Neuron (in vitro differentiated cells): Measurements from ENCODE around the gene AGT.
"Not testable (repeated sequence)": the region's sequence is repeated elsewhere in the genome, so short reads cannot be mapped to it uniquely, and the experiment has no call there.

Source experiments
- H2AFZ ChIP-seq: one replicate; pipeline ENCODE4 v1.6.1; 2013; ENCODE audit warnings: low read depth, mild to moderate bottlenecking, inconsistent platforms, low read length, moderate library complexity
- H3K27me3 ChIP-seq: one replicate; pipeline ENCODE4 v1.6.1; 2013; ENCODE audit warnings: low read length; ENCODE audit not compliant: insufficient read depth
- H3K36me3 ChIP-seq: one replicate; pipeline ENCODE4 v1.6.1; 2013; ENCODE audit warnings: low read length; ENCODE audit not compliant: insufficient read depth
- H3K4me1 ChIP-seq: one replicate; pipeline ENCODE4 v1.6.1; 2013; ENCODE audit warnings: low read length; ENCODE audit not compliant: insufficient read depth
- H3K4me3 ChIP-seq: 2 replicates; pipeline ENCODE4 v1.5.1; 2013; ENCODE audit warnings: mild to moderate bottlenecking, low read length, moderate library complexity
- H3K9me3 ChIP-seq: one replicate; pipeline ENCODE4 v1.6.1; 2013; ENCODE audit warnings: low read length

Gene AGT

GRCh38 chr1:230730977-230731376 lies 17.1 kb upstream of the AGT start:
- Histone ChIP-seq H3K4me1 (peaks cover 4% of the 10 kb centered on the region), H3K36me3 (no peaks in the 10 kb centered on the region), H3K9me3 (no peaks in the 10 kb centered on the region), H2AFZ (no peak overlapping the region), H3K27me3 (no peaks in the 10 kb centered on the region), H3K4me3 (no peak overlapping the region)

- Histone ChIP-seq H3K36me3 (no peaks in the 10 kb centered on the region), H3K4me3 (no peak overlapping the region), H3K9me3 (no peaks in the 10 kb centered on the region), H3K4me1 (peaks cover 4% of the 10 kb centered on the region), H2AFZ (no peak overlapping the region), H3K27me3 (no peaks in the 10 kb centered on the region)
These were observed 14.9 kb upstream of the AGT start for GRCh38 chr1:230728710-230729392.

- Histone ChIP-seq H3K27me3 (no peaks in the 10 kb centered on the region), H3K4me1 (peaks cover 4% of the 10 kb centered on the region), H2AFZ (no peak overlapping the region), H3K36me3 (no peaks in the 10 kb centered on the region), H3K9me3 (peaks cover 8% of the 10 kb centered on the region), H3K4me3 (no peak overlapping the region)
These were observed 11.5 kb upstream of the AGT start for GRCh38 chr1:230725256-230726012.

GRCh38 chr1:230721849-230722522 lies 8.1 kb upstream of the AGT start:
- H3K4me3 ChIP-seq, H2AFZ ChIP-seq: not testable (repeated sequence)

GRCh38 chr1:230717251-230717650 lies 3.3 kb upstream of the AGT start:
- Histone ChIP-seq H3K27me3 (peaks cover 4% of the 10 kb centered on the region), H3K4me3 (no peak overlapping the region), H3K4me1 (peaks cover 9% of the 10 kb centered on the region), H3K36me3 (no peaks in the 10 kb centered on the region), H3K9me3 (peaks cover 6% of the 10 kb centered on the region), H2AFZ (no peak overlapping the region)

More at GRCh38 chr1:230721849-230722522, 8.1 kb upstream of the AGT start:
- not testable (repeated sequence) for H3K4me1 ChIP-seq, H3K36me3 ChIP-seq, H3K9me3 ChIP-seq, H3K27me3 ChIP-seq

GRCh38 chr1:230716453-230716852 lies 2.5 kb upstream of the AGT start:
- H3K27me3 ChIP-seq, H3K36me3 ChIP-seq, H3K4me1 ChIP-seq, H3K9me3 ChIP-seq, H3K4me3 ChIP-seq, H2AFZ ChIP-seq: not testable (repeated sequence)

GRCh38 chr1:230715510-230715909 lies 1.6 kb upstream of the AGT start:
- Histone ChIP-seq H3K36me3 (no peaks in the 10 kb centered on the region), H3K4me1 (peaks cover 9% of the 10 kb centered on the region), H3K27me3 (peaks cover 4% of the 10 kb centered on the region), H3K4me3 (no peak overlapping the region), H3K9me3 (no peaks in the 10 kb centered on the region), H2AFZ (no peak overlapping the region)

GRCh38 chr1:230713547-230713914 lies 391 bp downstream of the AGT start:
- H3K36me3 ChIP-seq: no peaks in the 10 kb centered on the region

GRCh38 chr1:230713138-230713537 lies 784 bp downstream of the AGT start:
- Histone ChIP-seq H2AFZ (no peak overlapping the region), H3K9me3 (no peaks in the 10 kb centered on the region), H3K36me3 (no peaks in the 10 kb centered on the region), H3K27me3 (peaks cover 8% of the 10 kb centered on the region), H3K4me1 (peaks cover 9% of the 10 kb centered on the region), H3K4me3 (no peak overlapping the region)

More at GRCh38 chr1:230713547-230713914, 391 bp downstream of the AGT start:
- H2AFZ ChIP-seq: no peak overlapping the region
- no peaks in the 10 kb centered on the region for H3K9me3 ChIP-seq
- H3K4me1 ChIP-seq: peaks cover 9% of the 10 kb centered on the region
- H3K4me3 ChIP-seq: no peak overlapping the region
- H3K27me3 ChIP-seq: peaks cover 7% of the 10 kb centered on the region

- Histone ChIP-seq H2AFZ (no peak overlapping the region), H3K36me3 (no peaks in the 10 kb centered on the region), H3K9me3 (no peaks in the 10 kb centered on the region), H3K27me3 (peaks cover 13% of the 10 kb centered on the region), H3K4me3 (no peak overlapping the region), H3K4me1 (peaks cover 9% of the 10 kb centered on the region)
These were observed 1.4 kb downstream of the AGT start for GRCh38 chr1:230712470-230712942.

GRCh38 chr1:230711245-230711644 lies 2.7 kb downstream of the AGT start:
- Histone ChIP-seq H3K36me3 (no peaks in the 10 kb centered on the region), H3K4me1 (peaks cover 9% of the 10 kb centered on the region), H3K4me3 (no peak overlapping the region), H3K27me3 (peaks cover 20% of the 10 kb centered on the region), H2AFZ (no peak overlapping the region), H3K9me3 (no peaks in the 10 kb centered on the region)

GRCh38 chr1:230710543-230710904 lies 3.4 kb downstream of the AGT start:
- Histone ChIP-seq H2AFZ (no peak overlapping the region), H3K4me3 (no peak overlapping the region), H3K36me3 (no peaks in the 10 kb centered on the region), H3K27me3 (peaks cover 20% of the 10 kb centered on the region), H3K4me1 (peaks cover 9% of the 10 kb centered on the region), H3K9me3 (no peaks in the 10 kb centered on the region)
